Fibroblast of mammary gland (primary cell): Measurements from ENCODE around the gene PSME1.

Source experiments
- DNase-seq: peaks from one replicate; pipeline ENCODE4 v3.0.0-alpha.2; 2010; ENCODE audit warnings: low read depth
- H3K4me3 ChIP-seq: 2 replicates; pipeline ENCODE4 v1.5.1; 2011; ENCODE audit warnings: low read depth, mild to moderate bottlenecking, low read length, moderate library complexity; ENCODE audit not compliant: control insufficient read depth
- TF ChIP-seq, protein P1 (sequence below): conservative IDR thresholded peaks from 2 replicates; pipeline ENCODE4 v1.5.1; 2011; ENCODE audit warnings: low read depth, low read length, inconsistent platforms; ENCODE audit not compliant: control insufficient read depth, insufficient read depth

Gene PSME1

DNA sequence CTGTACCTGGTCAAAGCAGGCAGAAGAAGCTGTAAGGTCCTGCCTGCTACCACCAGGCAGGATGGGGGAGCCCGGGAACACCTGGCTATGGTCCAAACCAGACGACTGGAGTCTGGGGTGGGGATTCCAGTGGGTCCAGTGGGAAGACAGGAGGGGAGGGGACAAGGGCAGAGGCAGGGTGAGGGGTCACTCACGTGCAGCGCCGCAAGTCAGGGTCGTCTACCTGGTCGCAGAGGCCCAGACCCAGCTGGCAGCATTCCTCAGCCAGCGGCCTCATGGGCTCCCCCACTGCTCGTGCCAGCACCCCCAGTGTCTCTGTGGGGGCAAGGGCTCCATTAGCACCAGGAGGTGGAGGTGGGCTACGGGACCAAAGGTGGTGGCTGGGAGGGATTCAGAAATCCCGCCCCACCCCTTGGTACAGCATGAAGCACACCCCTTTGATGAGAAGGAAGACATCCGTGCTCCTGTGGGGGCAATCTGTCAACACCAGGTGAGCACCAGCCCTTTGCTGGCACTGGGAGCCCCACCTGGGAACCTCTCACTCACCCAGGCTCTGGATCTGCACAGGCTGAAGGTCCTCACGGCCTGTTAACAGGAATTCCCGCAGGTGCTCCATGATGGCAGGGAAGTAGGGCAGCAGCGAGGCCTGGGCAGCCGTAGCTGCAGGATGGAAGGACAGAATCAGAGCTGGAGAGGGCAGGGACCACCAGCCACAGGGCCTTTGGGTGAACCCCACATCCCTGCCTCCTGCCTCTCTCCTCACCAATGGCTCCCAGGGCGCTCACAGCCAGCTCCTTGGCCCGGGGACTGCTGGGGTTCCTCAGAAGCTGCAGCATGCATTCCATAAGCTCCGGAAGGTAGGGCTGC, 48.3 kb downstream of the PSME1 start:
- TF ChIP-seq, protein P1, sequence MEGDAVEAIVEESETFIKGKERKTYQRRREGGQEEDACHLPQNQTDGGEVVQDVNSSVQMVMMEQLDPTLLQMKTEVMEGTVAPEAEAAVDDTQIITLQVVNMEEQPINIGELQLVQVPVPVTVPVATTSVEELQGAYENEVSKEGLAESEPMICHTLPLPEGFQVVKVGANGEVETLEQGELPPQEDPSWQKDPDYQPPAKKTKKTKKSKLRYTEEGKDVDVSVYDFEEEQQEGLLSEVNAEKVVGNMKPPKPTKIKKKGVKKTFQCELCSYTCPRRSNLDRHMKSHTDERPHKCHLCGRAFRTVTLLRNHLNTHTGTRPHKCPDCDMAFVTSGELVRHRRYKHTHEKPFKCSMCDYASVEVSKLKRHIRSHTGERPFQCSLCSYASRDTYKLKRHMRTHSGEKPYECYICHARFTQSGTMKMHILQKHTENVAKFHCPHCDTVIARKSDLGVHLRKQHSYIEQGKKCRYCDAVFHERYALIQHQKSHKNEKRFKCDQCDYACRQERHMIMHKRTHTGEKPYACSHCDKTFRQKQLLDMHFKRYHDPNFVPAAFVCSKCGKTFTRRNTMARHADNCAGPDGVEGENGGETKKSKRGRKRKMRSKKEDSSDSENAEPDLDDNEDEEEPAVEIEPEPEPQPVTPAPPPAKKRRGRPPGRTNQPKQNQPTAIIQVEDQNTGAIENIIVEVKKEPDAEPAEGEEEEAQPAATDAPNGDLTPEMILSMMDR: no peak
- H3K4me3 ChIP-seq: no peak overlapping the region
- no peak for DNase-seq

DNA sequence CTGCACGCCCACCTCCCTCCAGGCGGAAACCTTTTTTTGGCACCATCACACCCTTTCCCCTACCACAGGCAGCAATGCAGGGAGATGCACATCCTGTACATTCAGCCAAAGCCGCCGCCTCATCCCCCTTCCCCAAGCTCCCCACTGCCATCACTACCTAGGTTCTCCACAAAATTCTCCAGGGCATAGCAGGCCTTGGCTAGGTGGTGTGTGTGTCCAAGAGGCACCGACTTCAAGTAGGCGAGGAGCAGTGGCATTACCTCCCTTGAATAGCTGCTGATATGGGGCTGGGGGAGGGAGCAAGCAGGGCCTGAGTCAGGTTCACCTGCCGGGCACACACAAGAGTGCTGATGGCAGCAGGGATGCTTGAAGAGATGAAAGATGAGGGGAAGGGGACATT, 49.0 kb downstream of the PSME1 start:
- DNase-seq: no peak
- H3K4me3 ChIP-seq: no peak overlapping the region
- TF ChIP-seq, protein P1: no peak

DNA sequence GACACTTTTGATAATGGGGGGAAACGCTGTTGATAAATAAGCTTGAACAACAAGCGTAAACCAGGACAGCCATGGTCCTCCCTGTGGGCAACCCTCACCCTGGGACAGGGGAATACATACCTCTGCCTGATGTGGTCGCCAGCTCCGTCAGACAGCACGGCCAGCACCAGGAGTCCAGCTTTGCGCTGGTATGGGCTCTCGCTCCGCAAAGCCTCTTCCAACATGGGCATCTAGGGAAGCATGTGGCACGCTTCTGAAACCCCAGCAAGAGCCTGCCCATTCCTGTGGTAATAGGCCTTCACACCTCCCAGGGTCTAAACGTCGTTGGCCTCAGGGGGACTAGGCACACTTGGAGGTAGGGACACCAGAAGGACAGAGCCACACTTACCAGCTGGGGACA, 49.7 kb downstream of the PSME1 start:
- H3K4me3 ChIP-seq: no peak overlapping the region
- no peak for DNase-seq
- TF ChIP-seq, protein P1: no peak

DNA sequence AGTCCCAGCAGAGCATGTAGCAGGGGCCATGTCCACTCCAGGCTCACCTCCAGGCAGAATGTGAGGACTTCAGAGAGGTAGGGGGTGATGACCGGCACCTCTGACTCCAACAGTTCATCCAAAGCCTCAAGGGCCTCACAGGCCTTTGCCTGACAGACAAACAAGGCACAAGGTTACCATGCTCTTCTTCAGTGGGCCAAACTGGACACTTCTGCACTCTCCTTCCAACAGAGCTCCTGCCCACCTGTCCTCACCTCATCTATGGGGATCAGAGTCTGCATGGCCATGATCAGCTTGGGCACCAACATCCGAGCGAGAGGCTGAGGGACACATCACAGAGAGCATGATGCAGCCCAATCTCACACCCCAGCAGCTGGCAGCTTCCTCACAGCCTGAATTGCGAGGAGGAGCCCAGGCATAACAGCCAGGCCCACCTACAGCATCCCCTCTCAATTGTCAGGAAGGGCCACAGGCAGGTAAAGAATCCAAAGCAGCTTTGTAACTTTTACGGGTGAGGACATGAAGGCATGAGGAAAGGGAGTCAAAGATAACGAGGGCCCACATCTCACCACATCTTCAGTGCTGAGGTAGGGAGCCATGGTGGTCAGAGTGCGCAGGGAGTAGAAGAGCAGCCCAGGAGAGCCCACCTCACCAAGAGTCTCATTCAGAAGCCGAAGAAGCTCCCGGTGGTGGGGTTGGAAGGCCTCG, 51.0 kb downstream of the PSME1 start:
- no peak for DNase-seq
- no peak overlapping the region for H3K4me3 ChIP-seq
- TF ChIP-seq, protein P1: no peak

DNA sequence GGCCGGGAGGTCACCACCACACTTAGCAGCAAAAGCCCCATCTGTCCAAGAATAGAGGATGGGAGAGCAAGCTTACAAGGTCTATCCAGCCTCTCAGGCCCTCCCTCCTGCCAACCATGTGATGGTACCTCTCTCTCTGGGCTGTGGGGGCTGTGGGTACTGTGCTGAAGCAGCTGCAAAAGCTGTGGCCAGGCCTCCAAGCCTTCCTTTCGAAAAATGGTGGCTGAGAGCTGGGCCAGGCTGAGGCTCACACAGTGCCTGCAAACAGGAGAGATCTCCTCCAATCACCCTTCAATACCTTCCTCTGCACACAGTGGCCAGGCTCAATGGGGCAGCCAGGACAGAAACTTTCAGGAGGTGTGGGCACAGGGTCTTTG, 51.5 kb downstream of the PSME1 start:
- DNase-seq: no peak
- peak overlapping the region; percentile 86 for H3K4me3 ChIP-seq
- TF ChIP-seq, protein P1: no peak
